HG03571 (cell line): ENCODE results near the gene ACSS1.
A peak's percentile ranks its signal among the peaks of the same experiment; 100 is the strongest.

ENCODE experiments used
- ATAC-seq: cut with Tn5 transposase; IDR thresholded peaks from one replicate; pipeline ENCODE4 v1.9.1; 2021; ENCODE audit not compliant: unreplicated experiment

The ACSS1 gene

GRCh38 chr20:25048519-25048952 lies 9.4 kb downstream of the ACSS1 start:
- no peak for ATAC-seq

- ATAC-seq = no peak
These were observed 10.2 kb downstream of the ACSS1 start for GRCh38 chr20:25047766-25048165.

- ATAC-seq = no peak
These were observed 10.9 kb downstream of the ACSS1 start for GRCh38 chr20:25046736-25047666.

GRCh38 chr20:25046181-25046641 lies 11.7 kb downstream of the ACSS1 start:
- ATAC-seq = no peak

GRCh38 chr20:25045343-25045712 lies 12.6 kb downstream of the ACSS1 start:
- no peak for ATAC-seq

GRCh38 chr20:25044660-25045342 lies 13.1 kb downstream of the ACSS1 start:
- ATAC-seq = no peak

GRCh38 chr20:25044261-25044560 lies 13.7 kb downstream of the ACSS1 start:
- no peak for ATAC-seq

- no peak for ATAC-seq
These were observed 14.3 kb downstream of the ACSS1 start for GRCh38 chr20:25043499-25044260.

GRCh38 chr20:25042531-25043498 lies 15.1 kb downstream of the ACSS1 start:
- peak; percentile 91 for ATAC-seq

- ATAC-seq = no peak
These were observed 16.0 kb downstream of the ACSS1 start for GRCh38 chr20:25041813-25042530.

GRCh38 chr20:25040438-25040831 lies 17.5 kb downstream of the ACSS1 start:
- ATAC-seq = no peak

- ATAC-seq = no peak
These were observed 18.1 kb downstream of the ACSS1 start for GRCh38 chr20:25039697-25040437.

- no peak for ATAC-seq
These were observed 19.3 kb downstream of the ACSS1 start for GRCh38 chr20:25038591-25039015.

- ATAC-seq = no peak
These were observed 19.9 kb downstream of the ACSS1 start for GRCh38 chr20:25038103-25038410.

GRCh38 chr20:25037288-25038102 lies 20.4 kb downstream of the ACSS1 start:
- ATAC-seq = no peak

- no peak for ATAC-seq
These were observed 21.5 kb downstream of the ACSS1 start for GRCh38 chr20:25036331-25036936.

GRCh38 chr20:25035921-25036320 lies 22.0 kb downstream of the ACSS1 start:
- ATAC-seq = no peak

GRCh38 chr20:25033924-25034300 lies 24.0 kb downstream of the ACSS1 start:
- no peak for ATAC-seq
